H7 (cell line): Measurements from ENCODE around the gene CFAP46. TPM values are rescaled to one million over a fixed set of nuclear protein-coding genes. Genes with fewer than 3 reads are reported as not detected.

Experiments used
- DNase-seq: peaks from one replicate; pipeline ENCODE4 v3.0.0; 2012
- H3K27me3 ChIP-seq: 2 replicates; pipeline ENCODE4 v1.6.0; 2011; ENCODE audit warnings: mild to moderate bottlenecking, low read length; ENCODE audit not compliant: control insufficient read depth, insufficient read depth
- H3K36me3 ChIP-seq: replicated peaks from 2 replicates; pipeline ENCODE4 v1.5.1; 2011; ENCODE audit warnings: low read length; ENCODE audit not compliant: control insufficient read depth, insufficient read depth
- H3K4me3 ChIP-seq: 2 replicates; pipeline ENCODE4 v1.5.1; 2011; ENCODE audit warnings: low read depth, mild to moderate bottlenecking, control low read depth, low read length, moderate library complexity; ENCODE audit not compliant: insufficient read depth
- total RNA-seq: library from RNA; depleted of rRNA; stranded (reverse); fragments of >200 nt; shearing (Covaris generic); gene quantifications from 2 replicates; pipeline ENCODE4 v1.2.3, GENCODE V29; 2014

The CFAP46 gene
- total RNA-seq, 1 experiment from 2014 or later: 0.59 TPM

GRCh38 chr10:132915411-132915810 lies 27.0 kb downstream of the CFAP46 start:
- no peak for DNase-seq
- Histone ChIP-seq H3K4me3 (no peak overlapping the region), H3K27me3 (no peaks in the 10 kb centered on the region), H3K36me3 (no peaks in the 10 kb centered on the region)

DNA sequence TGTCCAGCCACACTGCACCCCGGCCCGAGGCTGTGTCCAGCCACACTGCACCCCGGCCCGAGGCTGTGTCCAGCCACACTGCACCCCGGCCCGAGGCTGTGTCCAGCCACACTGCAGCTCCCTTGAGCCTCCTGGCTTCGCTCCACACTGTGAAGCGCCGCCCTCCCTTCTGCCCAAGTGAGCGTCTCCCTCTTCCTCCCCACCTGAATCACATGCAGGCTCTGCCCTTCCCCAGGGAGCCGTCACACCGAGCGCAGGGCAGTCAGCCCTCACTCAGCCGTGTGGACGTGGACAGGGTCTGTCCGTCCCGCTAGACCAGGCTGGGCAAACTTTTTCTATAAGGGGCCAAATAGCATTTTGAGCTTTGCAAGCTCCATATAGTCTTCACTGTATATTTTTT lies 27.6 kb downstream of the CFAP46 start:
- Histone ChIP-seq H3K4me3 (no peak overlapping the region), H3K27me3 (no peaks in the 10 kb centered on the region), H3K36me3 (no peaks in the 10 kb centered on the region)
- peak; percentile 44 for DNase-seq

DNA sequence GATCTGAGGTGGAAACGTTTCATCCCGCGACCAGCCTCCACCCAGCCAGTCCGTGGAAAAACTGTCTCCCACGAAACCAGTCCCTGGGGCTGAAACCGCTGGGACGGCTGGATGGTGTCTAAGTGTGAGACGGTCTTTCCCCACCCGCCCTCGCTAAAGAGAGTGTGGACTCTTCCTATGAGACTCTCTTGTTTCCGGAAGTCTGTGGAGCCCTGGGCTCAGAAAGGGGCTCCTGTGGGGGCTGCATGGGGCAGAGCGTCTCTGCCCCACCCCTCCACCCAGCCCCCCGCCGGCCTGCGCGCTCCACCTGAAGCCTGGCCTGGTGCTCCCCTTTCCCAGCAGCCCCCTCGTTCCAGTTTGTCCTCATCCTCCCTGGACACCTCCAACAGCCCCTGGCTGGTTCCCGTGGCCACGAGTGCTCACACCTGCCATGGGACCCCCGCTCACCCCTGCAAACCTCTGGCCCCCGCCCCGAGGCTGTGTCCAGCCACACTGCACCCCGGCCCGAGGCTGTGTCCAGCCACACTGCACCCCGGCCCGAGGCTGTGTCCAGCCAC lies 28.7 kb downstream of the CFAP46 start:
- Histone ChIP-seq H3K36me3 (no peaks in the 10 kb centered on the region), H3K27me3 (no peaks in the 10 kb centered on the region), H3K4me3 (no peak overlapping the region)
- no peak for DNase-seq

- H3K27me3 ChIP-seq: no peaks in the 10 kb centered on the region
- H3K4me3 ChIP-seq: no peak overlapping the region
- H3K36me3 ChIP-seq: no peaks in the 10 kb centered on the region
- DNase-seq: peak; percentile 98
Observed at GRCh38 chr10:132912713-132913558, 29.4 kb downstream of the CFAP46 start.

- DNase-seq: no peak
- Histone ChIP-seq H3K36me3 (no peaks in the 10 kb centered on the region), H3K4me3 (no peak overlapping the region), H3K27me3 (no peaks in the 10 kb centered on the region)
Observed at GRCh38 chr10:132912225-132912712, 30.1 kb downstream of the CFAP46 start.

- Histone ChIP-seq H3K27me3 (no peaks in the 10 kb centered on the region), H3K36me3 (no peaks in the 10 kb centered on the region), H3K4me3 (no peak overlapping the region)
- peak; percentile 56 for DNase-seq
Observed at GRCh38 chr10:132911786-132912097, 30.6 kb downstream of the CFAP46 start.

DNA sequence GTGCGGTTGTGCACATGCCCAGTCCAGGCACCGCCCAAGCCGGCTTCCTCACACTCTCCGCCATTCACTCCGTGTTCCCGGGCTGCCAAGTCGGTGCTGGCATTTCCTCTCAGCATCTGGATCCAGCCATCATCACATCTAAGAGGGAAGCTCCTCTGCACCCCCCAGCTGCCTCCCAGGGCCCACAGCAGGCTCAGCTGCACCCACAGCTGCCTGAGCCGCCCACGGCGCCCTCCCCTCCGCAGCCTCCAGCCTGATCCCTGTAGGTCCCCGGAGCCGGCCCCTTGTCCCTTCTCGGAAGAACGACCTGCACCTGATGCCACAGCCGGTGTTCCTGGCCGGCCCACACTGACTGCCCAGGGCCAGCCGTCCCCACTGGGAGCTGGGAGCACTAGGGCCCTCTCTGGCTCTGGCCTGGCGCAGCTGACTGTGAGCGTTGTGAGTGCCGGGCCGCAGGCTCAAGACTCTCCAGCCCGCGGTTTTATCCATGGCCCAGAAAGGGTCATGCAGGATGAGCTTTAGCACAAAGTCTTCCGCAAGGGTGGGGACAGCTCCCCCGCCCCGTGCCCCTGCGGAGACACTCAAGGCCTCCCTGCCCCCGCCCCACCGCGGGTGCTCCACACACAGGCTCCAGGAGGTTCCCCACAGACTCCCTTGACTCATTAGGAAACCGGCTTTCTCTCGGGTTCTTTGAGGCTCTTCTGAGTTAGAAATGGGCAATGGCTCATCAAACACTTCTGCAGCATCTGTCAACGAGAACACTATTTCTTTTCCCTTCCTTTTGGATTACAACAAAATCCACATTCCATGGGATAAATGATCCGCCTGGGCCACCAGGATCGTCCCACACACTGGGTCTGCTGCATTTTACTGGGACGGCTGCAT lies 31.2 kb downstream of the CFAP46 start:
- Histone ChIP-seq H3K4me3 (no peak overlapping the region), H3K27me3 (no peaks in the 10 kb centered on the region), H3K36me3 (no peaks in the 10 kb centered on the region)
- peak; percentile 73 for DNase-seq

GRCh38 chr10:132910186-132910880 lies 32.0 kb downstream of the CFAP46 start:
- peak; percentile 66 for DNase-seq
- H3K4me3 ChIP-seq: no peak overlapping the region
- no peaks in the 10 kb centered on the region; the same call in 1 of the 2 replicates for H3K27me3 ChIP-seq
- H3K36me3 ChIP-seq: no peaks in the 10 kb centered on the region

GRCh38 chr10:132909491-132910071 lies 32.8 kb downstream of the CFAP46 start:
- Histone ChIP-seq H3K27me3 (no peaks in the 10 kb centered on the region; the same call in 1 of the 2 replicates), H3K4me3 (no peak overlapping the region), H3K36me3 (no peaks in the 10 kb centered on the region)
- DNase-seq: peak; percentile 52

DNA sequence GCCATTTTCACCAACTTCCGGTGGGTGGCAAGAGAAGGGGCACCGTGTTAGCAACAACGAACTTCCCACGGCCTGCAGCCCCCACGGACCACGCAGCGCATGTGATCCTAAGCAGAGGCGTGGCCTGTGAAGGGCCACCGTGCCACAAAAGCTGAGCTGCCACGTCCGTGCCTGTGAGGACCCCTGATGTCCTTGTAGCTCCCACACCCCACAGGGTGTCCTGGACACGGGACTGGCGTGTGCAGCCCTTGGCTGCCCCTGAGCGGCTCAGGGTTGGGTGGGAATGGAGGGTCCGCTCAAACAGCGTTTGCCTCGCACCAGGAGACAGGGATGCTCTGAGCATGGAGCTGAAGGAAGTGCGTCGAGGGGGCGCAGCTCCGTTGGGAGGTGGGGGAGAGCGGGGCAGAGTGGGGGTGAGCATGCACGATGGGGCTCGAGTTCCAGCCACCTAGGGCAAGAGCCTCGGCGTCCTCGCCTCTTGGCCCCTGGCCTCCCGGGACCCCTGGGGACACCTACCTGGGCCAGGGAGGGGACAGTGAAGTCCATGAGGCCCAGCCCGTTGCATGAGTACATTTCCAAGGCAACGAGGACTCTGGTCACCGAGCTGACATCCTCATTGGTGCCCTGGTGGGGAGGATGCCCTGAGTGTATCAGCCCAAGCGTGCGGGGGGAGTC lies 33.6 kb downstream of the CFAP46 start:
- Histone ChIP-seq H3K36me3 (no peaks in the 10 kb centered on the region), H3K27me3 (no peaks in the 10 kb centered on the region; the same call in 1 of the 2 replicates), H3K4me3 (no peak overlapping the region)
- no peak for DNase-seq

DNA sequence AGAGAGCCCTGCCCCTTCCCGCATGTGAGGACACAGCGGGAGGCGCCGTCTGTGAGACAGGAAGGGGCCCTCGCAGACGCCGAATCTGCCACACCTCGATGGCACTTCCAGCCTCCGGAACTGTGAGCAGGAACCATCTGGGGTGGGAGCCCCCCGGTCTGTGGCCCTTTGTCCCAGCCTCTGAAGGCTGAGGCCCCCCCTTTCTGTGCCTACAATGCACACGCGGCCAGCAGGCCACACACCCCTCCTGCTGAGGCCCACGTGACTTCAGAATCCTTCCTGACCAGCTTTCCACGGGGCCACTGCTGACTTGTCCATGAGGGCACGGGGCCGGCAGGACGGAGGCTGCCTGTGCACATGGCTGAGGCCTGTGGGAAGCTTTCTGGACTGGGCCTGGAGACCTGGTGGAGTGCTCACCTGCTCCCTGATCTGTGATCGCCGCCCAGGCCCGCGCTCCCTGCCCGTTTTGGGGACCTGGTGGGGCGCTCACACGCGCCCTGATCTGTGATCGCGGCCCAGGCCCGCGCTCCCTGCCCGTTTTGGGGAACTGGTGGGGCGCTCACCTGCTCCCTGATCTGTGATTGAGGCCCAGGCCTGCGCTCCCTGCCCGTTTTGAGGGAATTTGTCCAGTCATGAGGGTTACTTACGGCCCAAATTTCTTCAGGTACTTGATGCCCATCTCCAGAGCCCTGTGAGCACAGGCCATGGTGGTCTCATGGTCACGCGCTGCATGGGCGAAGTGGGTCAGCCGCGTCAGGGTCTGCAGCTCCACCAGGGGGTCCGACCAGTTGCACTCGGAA lies 34.3 kb downstream of the CFAP46 start:
- Histone ChIP-seq H3K36me3 (no peaks in the 10 kb centered on the region), H3K4me3 (no peak overlapping the region), H3K27me3 (no peaks in the 10 kb centered on the region; the same call in 1 of the 2 replicates)
- no peak for DNase-seq

- H3K27me3 ChIP-seq: no peaks in the 10 kb centered on the region; the same call in 1 of the 2 replicates
- H3K4me3 ChIP-seq: no peak overlapping the region
- no peaks in the 10 kb centered on the region for H3K36me3 ChIP-seq
- DNase-seq: no peak
Observed at GRCh38 chr10:132906836-132907235, 35.5 kb downstream of the CFAP46 start.

DNA sequence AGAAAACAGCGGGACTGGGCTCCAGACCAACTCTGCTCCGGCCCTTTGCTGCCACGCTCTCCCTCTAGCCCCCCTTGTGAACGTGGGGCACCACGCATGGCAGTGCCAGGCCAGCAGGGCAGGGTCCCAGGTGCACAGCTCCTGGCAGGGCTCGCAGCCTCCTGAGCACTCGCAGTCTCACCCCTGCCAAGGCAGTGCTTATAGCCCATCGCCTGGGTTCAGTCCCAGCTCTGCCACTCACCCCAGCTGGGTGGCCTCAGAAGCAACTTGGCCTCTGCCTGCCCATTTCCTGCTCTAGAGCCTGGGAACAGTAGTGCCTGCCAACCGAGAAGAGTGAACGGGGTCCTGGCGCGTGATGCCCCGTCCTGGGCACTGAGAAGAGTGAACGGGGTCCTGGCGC lies 36.3 kb downstream of the CFAP46 start:
- no peaks in the 10 kb centered on the region for H3K36me3 ChIP-seq
- H3K4me3 ChIP-seq: no peak overlapping the region
- DNase-seq: no peak
- H3K27me3 ChIP-seq: no peaks in the 10 kb centered on the region; the same call in 1 of the 2 replicates
